ENCODE results near the gene BRD3OS. TPM values are rescaled to one million over a fixed set of nuclear protein-coding genes. Genes with fewer than 3 reads are reported as not detected.
A peak's percentile ranks its signal among the peaks of the same experiment; 100 is the strongest.

Gene BRD3OS
- total and polyA plus RNA-seq, 12 donors, result 14.7 to 70.6 (median 22.0) TPM

DNA sequence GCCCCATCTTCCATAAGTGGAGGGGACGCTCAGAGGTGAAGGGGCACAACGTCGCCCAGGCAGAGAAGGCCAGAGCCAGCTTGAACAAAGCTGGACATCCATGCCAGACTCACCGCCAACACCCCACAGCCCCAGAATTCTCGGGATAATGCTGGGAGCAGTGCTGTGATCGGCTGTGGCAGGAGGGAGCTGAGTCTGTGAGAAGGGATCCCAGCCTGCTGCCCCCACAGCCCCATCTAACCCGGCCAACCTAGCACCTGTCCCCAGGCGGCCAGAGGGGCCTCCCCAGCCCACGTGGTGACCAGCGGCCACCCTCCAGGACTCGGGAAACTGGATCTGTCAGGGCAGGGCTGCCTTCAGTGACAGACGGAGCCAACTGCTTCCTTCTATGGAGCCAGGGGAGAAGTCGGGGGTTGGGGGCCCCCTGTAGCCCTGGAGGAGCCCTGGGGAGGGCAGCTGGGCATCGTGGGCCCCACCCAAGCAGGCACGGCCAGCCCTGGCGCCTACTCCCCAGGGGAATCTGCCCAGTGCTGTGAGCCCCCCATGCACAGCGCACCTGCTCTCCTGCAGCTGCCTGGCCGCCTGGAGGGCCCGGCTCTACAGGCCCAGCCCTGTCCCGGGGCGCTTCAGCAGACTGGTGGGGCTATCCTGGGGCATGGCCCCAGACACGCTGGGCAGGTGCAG lies 36.5 kb downstream of the BRD3OS start:
- WGBS, 4 donors, result 69 to 80% (median 72%) methylated on average over 1 to 22 of the region's 22 CpGs
- Histone ChIP-seq H3K36me3 (replicated peaks in 1 of 2) (no peaks in the 10 kb centered on the region), H3K4me3 (no peak overlapping the region), H3K27me3 (no peaks in the 10 kb centered on the region), H3K9me3 (replicated peaks in 1 of 3) (no peaks in the 10 kb centered on the region), H3K27ac (no peak overlapping the region), H3K4me1 (replicated peaks in 1 of 2) (peaks cover 80 to 88% of the 10 kb centered on the region in 2 donors)
- peak in 2 of 7 donors; percentile 20 to 48 for DNase-seq
- intact Hi-C loops (cut with DNase I), result loop anchor here in 1 of 2 donors (5.0 kb wide), 1 partner anchor 35 kb away; the partner anchor contains the start of gene BRD3OS
- TF ChIP-seq, protein P1, sequence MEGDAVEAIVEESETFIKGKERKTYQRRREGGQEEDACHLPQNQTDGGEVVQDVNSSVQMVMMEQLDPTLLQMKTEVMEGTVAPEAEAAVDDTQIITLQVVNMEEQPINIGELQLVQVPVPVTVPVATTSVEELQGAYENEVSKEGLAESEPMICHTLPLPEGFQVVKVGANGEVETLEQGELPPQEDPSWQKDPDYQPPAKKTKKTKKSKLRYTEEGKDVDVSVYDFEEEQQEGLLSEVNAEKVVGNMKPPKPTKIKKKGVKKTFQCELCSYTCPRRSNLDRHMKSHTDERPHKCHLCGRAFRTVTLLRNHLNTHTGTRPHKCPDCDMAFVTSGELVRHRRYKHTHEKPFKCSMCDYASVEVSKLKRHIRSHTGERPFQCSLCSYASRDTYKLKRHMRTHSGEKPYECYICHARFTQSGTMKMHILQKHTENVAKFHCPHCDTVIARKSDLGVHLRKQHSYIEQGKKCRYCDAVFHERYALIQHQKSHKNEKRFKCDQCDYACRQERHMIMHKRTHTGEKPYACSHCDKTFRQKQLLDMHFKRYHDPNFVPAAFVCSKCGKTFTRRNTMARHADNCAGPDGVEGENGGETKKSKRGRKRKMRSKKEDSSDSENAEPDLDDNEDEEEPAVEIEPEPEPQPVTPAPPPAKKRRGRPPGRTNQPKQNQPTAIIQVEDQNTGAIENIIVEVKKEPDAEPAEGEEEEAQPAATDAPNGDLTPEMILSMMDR (IDR thresholded peaks at IDR 0.05), result no peak
- TF ChIP-seq POLR2A (IDR thresholded peaks at IDR 0.05), result no peak

- no peak overlapping the region for H3K27ac ChIP-seq
- no peaks in the 10 kb centered on the region for H3K36me3 ChIP-seq (replicated peaks in 1 of 2)
- peaks cover 74 to 81% of the 10 kb centered on the region in 2 donors for H3K4me1 ChIP-seq (replicated peaks in 1 of 2)
- intact Hi-C loops (cut with DNase I), result loop anchor here in 1 of 2 donors (5.0 kb wide), 1 partner anchor 35 kb away; the partner anchor contains the start of gene BRD3OS
- H3K4me3 ChIP-seq, result no peak overlapping the region
- no peaks in the 10 kb centered on the region for H3K9me3 ChIP-seq (replicated peaks in 1 of 3)
- peak in 3 of 7 donors; percentile 14 to 48 (median 19) for DNase-seq
- H3K27me3 ChIP-seq, result no peaks in the 10 kb centered on the region
- TF ChIP-seq, protein P1 (IDR thresholded peaks at IDR 0.05), result no peak
- TF ChIP-seq POLR2A (IDR thresholded peaks at IDR 0.05), result no peak
- 71 to 83% (median 76%) methylated on average over 11 to 22 of the region's 22 CpGs for WGBS, 4 donors
Measured at GRCh38 chr9:134062461-134063087, 37.3 kb downstream of the BRD3OS start.

- Histone ChIP-seq H3K27ac (no peak overlapping the region), H3K4me3 (no peak overlapping the region), H3K27me3 (no peaks in the 10 kb centered on the region), H3K4me1 (replicated peaks in 1 of 2) (peaks cover 68 to 75% of the 10 kb centered on the region in 2 donors), H3K9me3 (replicated peaks in 1 of 3) (no peaks in the 10 kb centered on the region), H3K36me3 (replicated peaks in 1 of 2) (no peaks in the 10 kb centered on the region)
- WGBS, 4 donors, result 78 to 88% (median 85%) methylated on average over 10 to 15 of the region's 15 CpGs
- DNase-seq, result peak in 1 of 7 donors; percentile 16
- intact Hi-C loops (cut with DNase I), result loop anchor here in 1 of 2 donors (5.0 kb wide), 1 partner anchor 36 kb away; the partner anchor contains the start of gene BRD3OS
- no peak for TF ChIP-seq POLR2A (IDR thresholded peaks at IDR 0.05)
- TF ChIP-seq, protein P1 (IDR thresholded peaks at IDR 0.05), result no peak
Measured at GRCh38 chr9:134063088-134063570, 37.8 kb downstream of the BRD3OS start.

Measured in adrenal gland (tissue), 12 donors.